ENCODE data around the gene BEAN1. TPM values are rescaled to one million over a fixed set of nuclear protein-coding genes. Genes with fewer than 3 reads are reported as not detected.

Gene BEAN1
- total RNA-seq, 1 experiment from 2014 or later, result 1.1 TPM

GRCh38 chr16:66426112-66427035 is 721 bp upstream of the BEAN1 start:
- no peak for DNase-seq (ENCODE audit: unreplicated experiment)
- ChIA-PET CTCF (interaction anchor here (1.5 kb wide), 1 partner anchor 21 kb away, joined by 3 read pairs; no protein-coding TSS in a partner anchor), POLR2A (no interaction called here)
- peak overlapping the region; percentile 64 for H3K4me3 Mint-ChIP-seq (ENCODE audit: unreplicated experiment)
- no peak for TF ChIP-seq CTCF (IDR thresholded peaks at IDR 0.05; ENCODE audit: unreplicated experiment)
- no TSS peak for BruUV-seq (replicated peaks)
- H3K36me3 Mint-ChIP-seq (ENCODE audit: insufficient read depth, unreplicated experiment), result no peaks in the 10 kb centered on the region
- no peak overlapping the region for H3K27ac Mint-ChIP-seq (ENCODE audit: low read depth, unreplicated experiment)
- peaks cover 5% of the 10 kb centered on the region for H3K4me1 Mint-ChIP-seq (ENCODE audit: insufficient read depth, unreplicated experiment)
- H3K27me3 Mint-ChIP-seq (ENCODE audit: insufficient read depth, unreplicated experiment), result no peaks in the 10 kb centered on the region
- H3K9me3 Mint-ChIP-seq (ENCODE audit: unreplicated experiment), result no peaks in the 10 kb centered on the region
- intact Hi-C loops (cut with micrococcal nuclease), result no loop called here

DNA sequence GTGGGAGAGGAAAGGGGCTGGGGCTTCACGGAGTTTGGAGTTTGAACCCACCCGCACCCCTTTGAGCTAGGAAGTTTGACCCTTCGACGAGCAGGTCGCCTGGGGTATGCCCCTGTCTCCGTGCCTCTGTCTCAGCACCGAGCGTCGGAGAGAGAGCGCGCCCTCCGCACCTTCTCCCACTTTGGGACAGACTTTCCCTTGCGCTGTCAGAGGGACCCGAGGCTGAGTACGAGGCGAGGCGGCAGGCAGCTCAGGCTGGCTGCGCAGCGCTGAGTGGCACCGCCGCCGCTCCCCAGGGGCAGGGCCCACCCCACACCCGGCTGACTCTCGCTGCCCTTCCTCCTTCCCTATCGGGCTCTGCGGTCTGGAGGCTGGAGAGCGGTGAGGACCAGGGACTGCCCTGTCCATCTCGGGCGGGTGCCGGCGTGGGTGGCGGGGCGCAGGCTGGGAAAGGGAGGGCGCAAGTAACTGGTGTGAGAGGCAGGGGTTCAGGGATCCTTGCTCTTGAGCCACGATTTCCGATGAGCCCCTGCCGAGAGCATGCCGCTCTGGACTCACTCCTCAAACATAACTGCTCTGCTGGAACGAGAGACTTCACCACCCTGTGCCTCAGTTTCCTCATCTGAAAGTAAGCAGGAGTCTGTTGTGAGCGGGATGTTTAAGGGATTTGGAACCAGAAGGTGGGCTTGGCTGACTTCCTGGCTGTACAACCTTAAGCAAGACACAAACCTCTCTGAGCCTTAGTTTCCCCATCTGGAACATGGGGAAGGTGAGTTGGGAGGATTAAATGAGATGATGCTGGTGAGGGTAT is 981 bp downstream of the BEAN1 start:
- no peak for TF ChIP-seq CTCF (IDR thresholded peaks at IDR 0.05; ENCODE audit: unreplicated experiment)
- ChIA-PET CTCF (interaction anchor here (0.6 kb wide), 1 partner anchor 190 kb away, joined by 3 read pairs; no protein-coding TSS in a partner anchor), POLR2A (interaction anchor here (1.1 kb wide), 1 partner anchor 19 kb away, joined by 3 read pairs; no protein-coding TSS in a partner anchor)
- Mint-ChIP-seq H3K36me3 (ENCODE audit: insufficient read depth, unreplicated experiment) (no peaks in the 10 kb centered on the region), H3K9me3 (ENCODE audit: unreplicated experiment) (no peaks in the 10 kb centered on the region), H3K27ac (ENCODE audit: low read depth, unreplicated experiment) (peak overlapping the region; percentile 62), H3K4me1 (ENCODE audit: insufficient read depth, unreplicated experiment) (peaks cover 5% of the 10 kb centered on the region), H3K27me3 (ENCODE audit: insufficient read depth, unreplicated experiment) (no peaks in the 10 kb centered on the region), H3K4me3 (ENCODE audit: unreplicated experiment) (no peak overlapping the region)
- intact Hi-C loops (cut with micrococcal nuclease), result no loop called here
- DNase-seq (ENCODE audit: unreplicated experiment), result no peak
- no TSS peak for BruUV-seq (replicated peaks)

DNA sequence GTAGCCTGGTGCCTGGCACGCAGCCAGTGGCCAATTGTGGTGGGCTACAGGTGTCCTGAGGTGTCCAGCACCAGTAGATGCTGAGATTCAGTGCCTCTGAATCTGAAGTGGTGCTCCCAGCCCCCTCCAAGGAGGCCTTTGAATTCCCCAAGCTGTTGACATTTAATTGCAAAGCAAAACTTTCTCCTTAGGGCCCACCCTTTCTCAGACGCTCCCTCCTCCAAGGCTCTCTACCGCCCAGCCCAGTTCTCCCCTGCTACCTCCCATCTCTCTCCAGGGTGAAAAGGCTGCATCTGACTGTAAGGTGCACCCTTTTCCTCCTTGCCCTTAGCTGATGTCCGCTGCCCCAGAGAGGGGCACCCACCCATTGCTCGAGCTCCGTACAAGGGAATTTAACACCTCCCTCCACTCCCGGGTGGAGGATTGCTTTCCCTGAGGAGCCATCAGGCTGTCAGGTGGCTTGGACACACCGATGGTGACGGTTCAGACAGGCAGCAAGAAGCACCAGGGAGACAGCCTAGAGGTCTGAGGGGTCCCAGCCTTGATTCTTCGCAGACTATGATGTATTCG is 1.7 kb downstream of the BEAN1 start:
- CTCF ChIA-PET, result no interaction called here
- DNase-seq (ENCODE audit: unreplicated experiment), result no peak
- Mint-ChIP-seq H3K4me3 (ENCODE audit: unreplicated experiment) (no peak overlapping the region), H3K27ac (ENCODE audit: low read depth, unreplicated experiment) (peak overlapping the region; percentile 62), H3K9me3 (ENCODE audit: unreplicated experiment) (no peaks in the 10 kb centered on the region), H3K4me1 (ENCODE audit: insufficient read depth, unreplicated experiment) (peaks cover 5% of the 10 kb centered on the region), H3K36me3 (ENCODE audit: insufficient read depth, unreplicated experiment) (no peaks in the 10 kb centered on the region), H3K27me3 (ENCODE audit: insufficient read depth, unreplicated experiment) (no peaks in the 10 kb centered on the region)
- intact Hi-C loops (cut with micrococcal nuclease), result no loop called here
- BruUV-seq (replicated peaks), result no TSS peak
- POLR2A ChIA-PET, result no interaction called here
- no peak for TF ChIP-seq CTCF (IDR thresholded peaks at IDR 0.05; ENCODE audit: unreplicated experiment)
